ENCODE data around the gene PI3.

PI3 gene

DNA sequence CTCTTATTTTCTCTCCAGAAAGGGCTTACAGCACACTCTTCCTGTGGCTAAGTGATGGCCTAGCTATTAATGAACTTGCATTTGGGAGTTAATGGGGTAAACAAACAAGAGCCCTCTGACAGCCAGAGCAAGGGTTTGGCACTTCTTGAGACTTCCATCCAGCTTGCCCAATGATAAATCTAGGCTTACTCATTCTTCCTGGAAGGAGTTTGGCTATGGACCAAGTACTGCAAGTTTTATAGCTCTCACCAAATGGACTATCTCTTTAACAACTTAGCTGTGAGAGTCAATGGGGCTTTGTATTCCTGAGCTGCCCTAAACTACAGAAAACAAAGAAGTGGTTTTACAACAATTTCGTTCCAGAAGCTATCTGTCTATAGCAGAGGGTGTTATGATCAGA, 16.7 kb upstream of the PI3 start:
- peaks cover 24% of the 10 kb centered on the region for H3K4me1 Mint-ChIP-seq (ENCODE audit: low read depth)
- peaks cover 69% of the 10 kb centered on the region for H3K9me3 Mint-ChIP-seq
- peaks cover 25% of the 10 kb centered on the region for H3K36me3 Mint-ChIP-seq (ENCODE audit: low read depth)
- H3K27ac Mint-ChIP-seq = no peak overlapping the region
- no peak overlapping the region for H3K4me3 Mint-ChIP-seq
- intact Hi-C loops (cut with micrococcal nuclease) = no loop called here
- peaks cover 17% of the 10 kb centered on the region for H3K27me3 Mint-ChIP-seq

DNA sequence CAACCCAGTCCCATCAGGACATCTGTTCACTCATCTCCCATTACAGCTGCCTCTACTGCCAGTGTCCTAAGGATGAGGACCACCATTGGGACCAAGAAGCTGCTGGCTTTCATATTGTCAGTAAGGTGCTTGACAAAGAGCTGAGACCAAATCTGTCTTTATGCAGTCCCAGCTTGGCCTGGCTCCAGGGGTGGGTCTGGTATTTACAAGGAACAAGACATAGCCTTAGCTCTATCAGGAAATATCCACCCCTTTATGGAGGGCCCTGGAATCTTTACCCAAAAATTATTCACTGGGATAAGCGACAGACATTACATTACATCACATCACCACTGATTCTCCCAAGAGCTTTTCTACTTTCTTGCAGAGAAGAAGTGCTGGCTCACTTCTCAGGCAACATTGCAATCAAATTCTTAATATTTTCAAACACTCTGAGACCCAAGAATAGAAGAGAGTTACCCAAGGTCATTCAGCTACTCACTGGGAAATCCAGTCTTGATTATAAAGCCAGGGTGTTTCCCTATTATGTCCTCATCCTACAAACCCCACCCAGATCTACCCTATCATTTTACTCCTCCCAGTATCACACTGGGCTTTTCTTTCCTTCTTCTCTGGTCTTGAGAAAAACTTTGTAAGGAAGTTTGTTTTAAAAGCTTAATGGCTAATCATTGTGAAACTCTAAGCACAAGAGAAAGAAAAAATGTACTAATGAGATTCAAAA, 11.5 kb upstream of the PI3 start:
- Mint-ChIP-seq H3K36me3 (ENCODE audit: low read depth) (no peaks in the 10 kb centered on the region), H3K4me3 (no peak overlapping the region), H3K27ac (no peak overlapping the region), H3K27me3 (peaks cover 52% of the 10 kb centered on the region), H3K9me3 (peaks cover 54% of the 10 kb centered on the region), H3K4me1 (ENCODE audit: low read depth) (no peaks in the 10 kb centered on the region)
- intact Hi-C loops (cut with micrococcal nuclease) = no loop called here

DNA sequence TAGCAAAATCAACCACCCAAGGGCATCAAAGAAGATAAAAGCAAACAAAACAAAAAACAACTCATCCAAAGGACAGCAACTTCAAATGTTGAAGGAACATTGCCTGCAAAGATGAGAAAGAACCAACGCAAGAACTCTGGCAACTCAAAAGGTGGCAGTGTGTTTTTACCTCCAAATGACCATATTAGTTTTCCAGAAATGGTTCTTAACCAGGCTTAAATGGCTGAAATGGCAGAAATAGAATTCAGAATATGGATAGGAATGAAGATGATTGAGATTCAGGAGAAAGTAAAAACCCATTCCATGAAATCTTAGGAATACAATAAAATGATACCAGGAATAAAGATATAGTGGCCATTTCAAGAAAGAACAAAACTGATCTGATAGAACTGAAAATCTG, 9.8 kb upstream of the PI3 start:
- Mint-ChIP-seq H3K36me3 (ENCODE audit: low read depth) (no peaks in the 10 kb centered on the region), H3K4me1 (ENCODE audit: low read depth) (no peaks in the 10 kb centered on the region), H3K27me3 (peaks cover 49% of the 10 kb centered on the region), H3K4me3 (no peak overlapping the region), H3K9me3 (peaks cover 37% of the 10 kb centered on the region), H3K27ac (no peak overlapping the region)
- intact Hi-C loops (cut with micrococcal nuclease) = no loop called here

DNA sequence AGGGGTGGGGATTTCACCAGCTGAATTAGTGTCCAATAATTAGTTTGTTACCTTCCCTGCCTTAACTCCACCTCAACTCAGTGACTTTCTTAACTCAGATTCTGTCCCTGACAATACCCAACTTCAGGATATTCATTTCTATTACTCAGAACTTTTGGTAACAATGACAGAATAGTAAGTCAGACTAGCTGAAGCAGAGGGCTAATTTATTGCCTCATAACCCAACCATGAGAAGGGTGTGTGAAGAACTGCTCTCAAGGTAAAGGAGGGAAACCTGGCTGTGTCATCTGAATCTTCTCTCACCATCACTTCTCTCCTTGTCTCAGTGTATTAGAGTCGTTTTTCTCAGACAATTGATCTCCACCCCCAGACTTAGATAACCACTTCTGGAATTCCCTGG, 1.2 kb upstream of the PI3 start:
- no peaks in the 10 kb centered on the region for H3K4me1 Mint-ChIP-seq (ENCODE audit: low read depth)
- H3K36me3 Mint-ChIP-seq (ENCODE audit: low read depth) = no peaks in the 10 kb centered on the region
- H3K4me3 Mint-ChIP-seq = no peak overlapping the region
- intact Hi-C loops (cut with micrococcal nuclease) = no loop called here
- H3K9me3 Mint-ChIP-seq = no peaks in the 10 kb centered on the region
- peaks cover 16% of the 10 kb centered on the region for H3K27me3 Mint-ChIP-seq
- H3K27ac Mint-ChIP-seq = no peak overlapping the region

DNA sequence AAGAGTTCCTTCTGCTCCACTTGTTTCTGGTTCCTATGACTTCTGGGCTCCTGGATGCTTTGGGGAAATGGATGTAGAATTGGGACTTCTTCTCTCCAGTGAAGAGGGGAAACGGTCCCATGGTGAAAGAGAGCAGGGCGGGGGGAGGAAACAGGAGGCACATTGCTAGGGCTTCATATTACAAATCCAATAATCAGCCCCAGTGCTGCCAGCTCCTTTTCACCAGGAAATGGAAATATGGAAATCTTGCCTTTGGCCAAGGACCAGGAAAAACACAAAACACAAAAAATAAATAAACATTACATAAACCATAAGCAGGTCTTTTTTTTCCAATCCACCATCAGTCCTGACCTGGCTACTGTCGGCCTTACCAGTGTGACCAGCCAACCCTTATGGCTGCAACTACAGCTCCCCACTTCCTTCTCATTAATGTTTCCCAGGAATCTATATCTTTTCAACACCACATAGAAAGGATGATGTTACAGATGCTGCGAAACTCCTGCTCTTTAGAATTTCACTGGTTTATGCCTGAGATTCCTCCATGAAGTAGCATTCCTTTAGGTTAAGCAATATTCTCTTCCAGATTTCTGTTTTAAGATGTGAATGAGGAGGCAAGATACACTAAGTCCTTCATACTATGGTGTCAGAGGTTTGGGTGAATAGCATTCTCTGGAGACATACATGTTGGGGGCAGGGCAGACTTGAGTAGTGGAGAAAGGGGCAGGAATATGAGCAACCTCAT, 2.0 kb downstream of the PI3 start:
- Mint-ChIP-seq H3K4me3 (no peak overlapping the region), H3K27me3 (peaks cover 10% of the 10 kb centered on the region), H3K27ac (no peak overlapping the region), H3K9me3 (no peaks in the 10 kb centered on the region), H3K4me1 (ENCODE audit: low read depth) (peaks cover 15% of the 10 kb centered on the region), H3K36me3 (ENCODE audit: low read depth) (no peaks in the 10 kb centered on the region)
- intact Hi-C loops (cut with micrococcal nuclease) = no loop called here

DNA sequence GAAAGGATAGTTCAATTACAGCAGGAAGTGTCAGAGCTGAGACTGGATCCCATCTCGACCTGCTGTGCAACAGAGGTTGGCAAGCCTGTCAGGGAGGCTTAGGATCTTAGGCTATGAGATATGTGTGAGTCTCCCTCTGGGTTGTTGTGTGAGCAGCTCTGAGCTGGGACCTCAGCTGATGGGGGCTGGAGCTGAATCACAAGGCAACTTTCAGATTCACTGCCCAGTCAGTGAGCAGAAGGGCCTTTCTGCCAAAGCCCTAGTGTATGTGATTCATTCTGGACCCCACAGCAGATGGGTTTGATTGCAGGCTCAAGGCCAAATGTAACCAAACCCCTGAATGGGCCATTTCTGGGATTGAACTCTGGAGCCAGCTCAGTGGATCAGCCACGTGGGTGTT, 4.5 kb downstream of the PI3 start:
- Mint-ChIP-seq H3K27ac (no peak overlapping the region), H3K27me3 (peaks cover 2% of the 10 kb centered on the region), H3K4me3 (no peak overlapping the region), H3K9me3 (no peaks in the 10 kb centered on the region), H3K36me3 (ENCODE audit: low read depth) (no peaks in the 10 kb centered on the region), H3K4me1 (ENCODE audit: low read depth) (peaks cover 15% of the 10 kb centered on the region)
- intact Hi-C loops (cut with micrococcal nuclease) = no loop called here

DNA sequence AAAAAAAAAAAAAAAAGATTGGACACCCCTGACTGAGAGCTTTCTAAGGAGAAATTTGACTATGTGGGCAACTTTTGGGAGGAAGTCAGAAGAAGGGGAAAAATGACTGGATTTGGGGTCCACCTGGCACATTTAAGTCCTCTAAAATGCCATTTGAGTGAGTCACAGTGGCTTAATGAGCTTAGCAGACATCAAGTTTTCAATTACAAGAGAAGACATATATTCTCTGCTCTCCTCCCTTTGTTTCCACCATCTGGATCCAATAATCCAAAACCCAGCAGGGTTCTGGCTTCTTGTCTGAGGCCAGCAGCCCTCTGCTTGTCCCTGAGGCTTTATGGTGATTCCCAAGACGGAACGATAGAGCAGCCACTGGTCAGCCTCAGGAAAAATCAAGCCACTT, 6.9 kb downstream of the PI3 start:
- no peaks in the 10 kb centered on the region for H3K36me3 Mint-ChIP-seq (ENCODE audit: low read depth)
- H3K9me3 Mint-ChIP-seq = no peaks in the 10 kb centered on the region
- peaks cover 3% of the 10 kb centered on the region for H3K27me3 Mint-ChIP-seq
- no peak overlapping the region for H3K27ac Mint-ChIP-seq
- H3K4me3 Mint-ChIP-seq = no peak overlapping the region
- peaks cover 15% of the 10 kb centered on the region for H3K4me1 Mint-ChIP-seq (ENCODE audit: low read depth)
- intact Hi-C loops (cut with micrococcal nuclease) = no loop called here

DNA sequence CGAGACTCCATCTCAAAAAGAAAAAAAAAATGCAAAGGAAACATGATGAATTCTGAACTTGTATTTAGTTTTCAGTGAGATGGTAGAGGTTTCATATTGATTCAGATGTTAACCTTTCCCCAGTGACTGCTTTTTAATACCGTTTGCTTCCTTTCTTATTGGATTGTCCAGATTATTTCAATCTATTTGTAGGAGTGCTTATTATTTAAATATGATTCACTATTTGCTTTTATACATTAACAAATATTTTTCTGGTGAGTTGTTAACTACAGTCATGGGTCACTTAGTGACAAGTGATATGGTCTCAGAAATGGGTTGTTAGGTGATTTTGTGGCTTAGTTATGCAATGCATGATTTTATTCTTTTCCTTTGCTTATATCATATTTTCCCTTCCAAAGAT, 8.4 kb downstream of the PI3 start:
- peaks cover 3% of the 10 kb centered on the region for H3K27me3 Mint-ChIP-seq
- H3K27ac Mint-ChIP-seq = no peak overlapping the region

DNA sequence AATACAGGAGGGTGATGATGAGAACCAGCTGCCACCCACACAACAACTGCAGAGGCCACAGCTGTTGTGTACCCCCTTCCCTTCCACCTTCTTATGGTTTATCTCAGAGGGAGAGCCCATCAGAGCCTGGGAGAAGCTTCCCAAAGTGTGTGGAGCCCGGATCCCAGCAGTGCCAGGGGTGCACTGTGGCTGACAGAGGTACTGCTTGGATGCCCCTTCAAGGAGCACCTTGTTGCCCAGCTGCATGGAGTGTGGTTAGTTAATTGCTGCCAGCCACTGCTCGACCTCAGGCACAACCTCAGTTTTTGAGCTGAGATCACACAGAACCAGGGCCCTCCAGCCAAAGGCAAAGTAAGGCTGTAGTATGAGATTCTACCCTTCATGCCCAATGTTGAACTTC, 13.0 kb downstream of the PI3 start:
- no peaks in the 10 kb centered on the region for H3K9me3 Mint-ChIP-seq
- no peaks in the 10 kb centered on the region for H3K4me1 Mint-ChIP-seq (ENCODE audit: low read depth)
- peaks cover 12% of the 10 kb centered on the region for H3K27me3 Mint-ChIP-seq
- intact Hi-C loops (cut with micrococcal nuclease) = no loop called here
- H3K4me3 Mint-ChIP-seq = no peak overlapping the region
- no peak overlapping the region for H3K27ac Mint-ChIP-seq
- no peaks in the 10 kb centered on the region for H3K36me3 Mint-ChIP-seq (ENCODE audit: low read depth)

More for the DNA sequence above, 8.4 kb downstream of the PI3 start:
- no peak overlapping the region for H3K4me3 Mint-ChIP-seq
- H3K4me1 Mint-ChIP-seq (ENCODE audit: low read depth) = peaks cover 15% of the 10 kb centered on the region
- H3K36me3 Mint-ChIP-seq (ENCODE audit: low read depth) = no peaks in the 10 kb centered on the region
- H3K9me3 Mint-ChIP-seq = no peaks in the 10 kb centered on the region
- intact Hi-C loops (cut with micrococcal nuclease) = no loop called here

DNA sequence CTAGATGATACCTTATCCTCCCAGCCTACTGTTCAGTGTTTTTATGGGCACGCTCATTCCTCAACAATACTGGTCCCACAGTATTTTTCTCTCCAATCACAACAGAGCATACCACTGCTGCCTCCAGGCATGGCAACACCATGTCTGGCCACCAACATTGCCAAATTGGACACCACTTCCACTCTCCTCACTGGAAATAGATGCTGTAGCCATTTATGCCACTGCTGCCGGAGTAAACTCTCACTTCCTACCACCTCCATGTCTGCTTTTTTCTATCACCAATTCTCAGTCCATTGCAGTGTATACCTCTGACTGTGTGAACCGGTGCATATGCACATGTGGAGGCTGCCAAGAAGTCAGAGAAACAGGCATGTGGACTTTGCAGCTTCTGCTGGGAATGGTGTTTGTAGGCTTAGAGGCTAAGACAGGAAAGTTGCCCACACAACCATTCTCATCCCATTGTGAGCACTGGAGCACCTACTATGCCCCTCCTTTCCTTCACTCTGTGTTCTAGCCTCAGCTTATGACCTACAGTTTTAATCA, 14.4 kb downstream of the PI3 start:
- H3K4me1 Mint-ChIP-seq (ENCODE audit: low read depth) = no peaks in the 10 kb centered on the region
- H3K9me3 Mint-ChIP-seq = no peaks in the 10 kb centered on the region
- H3K36me3 Mint-ChIP-seq (ENCODE audit: low read depth) = no peaks in the 10 kb centered on the region
- peaks cover 15% of the 10 kb centered on the region for H3K27me3 Mint-ChIP-seq
- H3K4me3 Mint-ChIP-seq = no peak overlapping the region
- intact Hi-C loops (cut with micrococcal nuclease) = no loop called here
- H3K27ac Mint-ChIP-seq = no peak overlapping the region

DNA sequence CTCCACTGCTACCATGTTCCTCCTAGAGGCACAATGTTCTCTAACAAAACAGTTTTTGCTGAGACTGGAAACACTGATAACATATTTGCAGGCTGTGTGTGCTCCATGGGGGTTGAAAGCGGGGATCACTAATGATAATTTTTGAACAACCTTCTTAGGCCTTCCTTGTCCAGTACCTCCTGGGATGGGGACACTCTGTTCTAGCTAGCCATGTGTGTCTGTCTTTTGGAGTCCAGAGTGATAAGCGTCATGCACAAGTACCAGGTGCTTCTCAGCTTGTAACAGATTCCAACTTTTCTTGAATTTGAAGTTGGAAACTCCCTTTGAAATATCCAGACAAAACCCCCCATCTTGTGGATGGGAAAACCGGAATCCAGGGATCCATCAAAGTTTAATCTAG, 15.2 kb downstream of the PI3 start:
- Mint-ChIP-seq H3K27me3 (peaks cover 12% of the 10 kb centered on the region), H3K36me3 (ENCODE audit: low read depth) (no peaks in the 10 kb centered on the region), H3K9me3 (no peaks in the 10 kb centered on the region), H3K4me1 (ENCODE audit: low read depth) (no peaks in the 10 kb centered on the region), H3K4me3 (no peak overlapping the region), H3K27ac (no peak overlapping the region)
- intact Hi-C loops (cut with micrococcal nuclease) = no loop called here

DNA sequence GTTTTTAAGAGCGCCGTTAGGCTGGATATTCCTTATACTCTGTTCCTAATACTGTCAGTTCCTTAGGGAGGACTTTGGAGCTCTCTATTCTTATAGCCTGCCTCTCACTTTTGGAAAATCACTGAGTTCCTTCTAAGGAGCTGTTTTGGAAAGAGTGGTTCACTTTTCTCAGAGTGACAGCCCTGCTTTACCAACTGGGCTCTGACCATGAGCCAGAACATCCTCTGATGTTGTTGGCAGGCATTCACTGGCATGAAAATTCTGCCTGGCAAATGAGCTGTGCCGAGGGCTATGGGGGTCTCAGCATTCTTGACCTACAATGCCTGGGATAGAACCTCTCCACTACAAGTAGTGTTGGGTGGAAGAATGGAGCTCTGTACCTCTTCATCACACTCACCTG, 17.2 kb downstream of the PI3 start:
- intact Hi-C loops (cut with micrococcal nuclease) = no loop called here
- Mint-ChIP-seq H3K4me1 (ENCODE audit: low read depth) (no peaks in the 10 kb centered on the region), H3K36me3 (ENCODE audit: low read depth) (no peaks in the 10 kb centered on the region), H3K27ac (no peak overlapping the region), H3K27me3 (peaks cover 12% of the 10 kb centered on the region), H3K4me3 (no peak overlapping the region), H3K9me3 (no peaks in the 10 kb centered on the region)

DNA sequence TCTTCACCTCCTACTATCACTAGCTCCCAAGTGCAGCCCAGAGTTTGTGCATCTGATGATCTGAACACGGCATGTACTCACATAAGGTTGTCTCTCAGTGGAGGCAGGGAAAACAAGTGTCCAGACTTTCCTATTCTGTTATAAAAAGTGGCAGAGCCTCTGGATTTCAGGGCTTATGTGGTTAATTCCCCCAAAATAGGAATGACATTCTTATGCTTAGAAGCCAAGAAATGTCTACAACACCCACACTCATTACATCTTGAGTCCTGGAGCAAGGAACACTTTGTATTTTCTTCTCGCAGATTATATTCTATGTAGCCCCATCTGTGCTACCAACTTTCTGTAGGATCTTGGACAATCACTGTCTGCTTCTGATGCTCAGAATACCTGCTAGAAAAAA, 18.6 kb downstream of the PI3 start:
- intact Hi-C loops (cut with micrococcal nuclease) = no loop called here
- Mint-ChIP-seq H3K4me3 (no peak overlapping the region), H3K36me3 (ENCODE audit: low read depth) (no peaks in the 10 kb centered on the region), H3K27ac (no peak overlapping the region), H3K9me3 (no peaks in the 10 kb centered on the region), H3K4me1 (ENCODE audit: low read depth) (no peaks in the 10 kb centered on the region), H3K27me3 (peaks cover 14% of the 10 kb centered on the region)

DNA sequence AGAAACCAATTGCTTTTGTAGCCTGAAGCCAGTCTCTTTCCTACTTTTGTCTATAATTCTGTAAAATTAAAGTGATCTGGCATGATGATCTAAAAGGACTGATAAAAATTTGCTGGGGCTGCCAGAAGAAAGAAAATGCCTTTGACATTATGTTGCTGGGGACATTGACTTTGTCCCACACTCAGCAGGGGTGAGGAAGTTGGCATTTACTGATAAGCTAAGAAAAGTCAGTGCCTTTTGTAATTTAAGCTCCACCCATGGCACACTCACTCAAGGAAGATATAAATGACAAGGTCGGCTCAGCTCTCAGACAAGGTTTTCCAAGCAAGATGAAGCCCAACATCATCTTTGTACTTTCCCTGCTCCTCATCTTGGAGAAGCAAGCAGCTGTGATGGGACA, 32.0 kb downstream of the PI3 start, which contains the start of gene SEMG1:
TSS of gene SEMG1 (plus strand) at position 309 of the 400 bp plus-strand sequence. CDS start at position 330, 21 bp downstream.
- Mint-ChIP-seq H3K9me3 (no peaks in the 10 kb centered on the region), H3K27ac (no peak within 1 kb of the TSS), H3K4me1 (ENCODE audit: low read depth) (no peaks in the 10 kb centered on the region), H3K27me3 (peaks cover 24% of the 10 kb centered on the region), H3K36me3 (ENCODE audit: low read depth) (no peaks in the 10 kb centered on the region), H3K4me3 (no peak within 1 kb of the TSS)
- intact Hi-C loops (cut with micrococcal nuclease) = no loop called here
